ENCODE data around the gene MCMBP.

Gene MCMBP

GRCh38 chr10:119831656-119832055, 41.0 kb downstream of the MCMBP start:
- H3K9me3 Mint-ChIP-seq: no peaks in the 10 kb centered on the region
- no peak overlapping the region for H3K4me3 Mint-ChIP-seq
- H3K36me3 Mint-ChIP-seq (ENCODE audit: low read depth): peaks cover 99% of the 10 kb centered on the region
- H3K27ac Mint-ChIP-seq: no peak overlapping the region
- no peaks in the 10 kb centered on the region for H3K4me1 Mint-ChIP-seq (ENCODE audit: low read depth)
- H3K27me3 Mint-ChIP-seq: no peaks in the 10 kb centered on the region
- intact Hi-C loops (cut with micrococcal nuclease): no loop called here

GRCh38 chr10:119830851-119831250, 41.8 kb downstream of the MCMBP start:
- H3K27ac Mint-ChIP-seq: no peak overlapping the region
- no peaks in the 10 kb centered on the region for H3K27me3 Mint-ChIP-seq
- no peak overlapping the region for H3K4me3 Mint-ChIP-seq
- peaks cover 93% of the 10 kb centered on the region for H3K36me3 Mint-ChIP-seq (ENCODE audit: low read depth)
- intact Hi-C loops (cut with micrococcal nuclease): no loop called here
- no peaks in the 10 kb centered on the region for H3K4me1 Mint-ChIP-seq (ENCODE audit: low read depth)
- H3K9me3 Mint-ChIP-seq: no peaks in the 10 kb centered on the region

GRCh38 chr10:119829429-119829828, 43.2 kb downstream of the MCMBP start:
- Mint-ChIP-seq H3K27ac (no peak overlapping the region), H3K4me3 (no peak overlapping the region), H3K4me1 (ENCODE audit: low read depth) (no peaks in the 10 kb centered on the region), H3K36me3 (ENCODE audit: low read depth) (peaks cover 78% of the 10 kb centered on the region), H3K27me3 (no peaks in the 10 kb centered on the region), H3K9me3 (no peaks in the 10 kb centered on the region)
- intact Hi-C loops (cut with micrococcal nuclease): no loop called here

GRCh38 chr10:119827430-119827829, 45.2 kb downstream of the MCMBP start:
- H3K4me1 Mint-ChIP-seq (ENCODE audit: low read depth): no peaks in the 10 kb centered on the region
- intact Hi-C loops (cut with micrococcal nuclease): no loop called here
- no peaks in the 10 kb centered on the region for H3K9me3 Mint-ChIP-seq
- H3K27ac Mint-ChIP-seq: no peak overlapping the region
- H3K36me3 Mint-ChIP-seq (ENCODE audit: low read depth): peaks cover 68% of the 10 kb centered on the region
- no peak overlapping the region for H3K4me3 Mint-ChIP-seq
- no peaks in the 10 kb centered on the region for H3K27me3 Mint-ChIP-seq

GRCh38 chr10:119826771-119827170, 45.9 kb downstream of the MCMBP start:
- Mint-ChIP-seq H3K27ac (no peak overlapping the region), H3K9me3 (no peaks in the 10 kb centered on the region), H3K27me3 (no peaks in the 10 kb centered on the region), H3K4me3 (no peak overlapping the region), H3K4me1 (ENCODE audit: low read depth) (no peaks in the 10 kb centered on the region), H3K36me3 (ENCODE audit: low read depth) (peaks cover 61% of the 10 kb centered on the region)
- intact Hi-C loops (cut with micrococcal nuclease): no loop called here

- Mint-ChIP-seq H3K36me3 (ENCODE audit: low read depth) (peaks cover 38% of the 10 kb centered on the region), H3K4me1 (ENCODE audit: low read depth) (no peaks in the 10 kb centered on the region), H3K27me3 (no peaks in the 10 kb centered on the region), H3K4me3 (no peak overlapping the region), H3K9me3 (no peaks in the 10 kb centered on the region), H3K27ac (no peak overlapping the region)
- intact Hi-C loops (cut with micrococcal nuclease): no loop called here
These were observed 48.3 kb downstream of the MCMBP start for GRCh38 chr10:119824299-119824698.

- Mint-ChIP-seq H3K27ac (no peak overlapping the region), H3K27me3 (peaks cover 3% of the 10 kb centered on the region), H3K4me1 (ENCODE audit: low read depth) (no peaks in the 10 kb centered on the region), H3K4me3 (no peak overlapping the region), H3K36me3 (ENCODE audit: low read depth) (peaks cover 24% of the 10 kb centered on the region), H3K9me3 (no peaks in the 10 kb centered on the region)
- intact Hi-C loops (cut with micrococcal nuclease): no loop called here
These were observed 51.5 kb downstream of the MCMBP start for GRCh38 chr10:119821182-119821581.

- Mint-ChIP-seq H3K4me1 (ENCODE audit: low read depth) (no peaks in the 10 kb centered on the region), H3K36me3 (ENCODE audit: low read depth) (peaks cover 32% of the 10 kb centered on the region), H3K4me3 (peak overlapping the region; percentile 27), H3K9me3 (no peaks in the 10 kb centered on the region), H3K27me3 (peaks cover 3% of the 10 kb centered on the region), H3K27ac (no peak overlapping the region)
- intact Hi-C loops (cut with micrococcal nuclease): no loop called here
These were observed 53.8 kb downstream of the MCMBP start for GRCh38 chr10:119818889-119819270.

GRCh38 chr10:119817991-119818888, 54.4 kb downstream of the MCMBP start:
- H3K36me3 Mint-ChIP-seq (ENCODE audit: low read depth): peaks cover 28% of the 10 kb centered on the region
- H3K27ac Mint-ChIP-seq: no peak overlapping the region
- H3K9me3 Mint-ChIP-seq: no peaks in the 10 kb centered on the region
- H3K27me3 Mint-ChIP-seq: peaks cover 3% of the 10 kb centered on the region
- peak overlapping the region; percentile 27 for H3K4me3 Mint-ChIP-seq
- H3K4me1 Mint-ChIP-seq (ENCODE audit: low read depth): no peaks in the 10 kb centered on the region
- intact Hi-C loops (cut with micrococcal nuclease): no loop called here

GRCh38 chr10:119815671-119816070, 57.0 kb downstream of the MCMBP start:
- Mint-ChIP-seq H3K4me3 (no peak overlapping the region), H3K27ac (no peak overlapping the region), H3K4me1 (ENCODE audit: low read depth) (no peaks in the 10 kb centered on the region), H3K27me3 (peaks cover 3% of the 10 kb centered on the region), H3K9me3 (no peaks in the 10 kb centered on the region), H3K36me3 (ENCODE audit: low read depth) (peaks cover 33% of the 10 kb centered on the region)
- intact Hi-C loops (cut with micrococcal nuclease): no loop called here

- Mint-ChIP-seq H3K4me1 (ENCODE audit: low read depth) (no peaks in the 10 kb centered on the region), H3K9me3 (no peaks in the 10 kb centered on the region), H3K27me3 (no peaks in the 10 kb centered on the region), H3K4me3 (no peak overlapping the region), H3K27ac (no peak overlapping the region), H3K36me3 (ENCODE audit: low read depth) (peaks cover 19% of the 10 kb centered on the region)
- intact Hi-C loops (cut with micrococcal nuclease): no loop called here
These were observed 60.0 kb downstream of the MCMBP start for GRCh38 chr10:119812684-119813083.

- no peak overlapping the region for H3K4me3 Mint-ChIP-seq
- intact Hi-C loops (cut with micrococcal nuclease): no loop called here
- H3K27ac Mint-ChIP-seq: no peak overlapping the region
- no peaks in the 10 kb centered on the region for H3K9me3 Mint-ChIP-seq
- peaks cover 19% of the 10 kb centered on the region for H3K36me3 Mint-ChIP-seq (ENCODE audit: low read depth)
- H3K4me1 Mint-ChIP-seq (ENCODE audit: low read depth): no peaks in the 10 kb centered on the region
- H3K27me3 Mint-ChIP-seq: no peaks in the 10 kb centered on the region
These were observed 61.5 kb downstream of the MCMBP start for GRCh38 chr10:119811122-119811521.

- H3K4me1 Mint-ChIP-seq (ENCODE audit: low read depth): no peaks in the 10 kb centered on the region
- H3K4me3 Mint-ChIP-seq: no peak overlapping the region
- no peaks in the 10 kb centered on the region for H3K27me3 Mint-ChIP-seq
- H3K27ac Mint-ChIP-seq: no peak overlapping the region
- peaks cover 22% of the 10 kb centered on the region for H3K36me3 Mint-ChIP-seq (ENCODE audit: low read depth)
- H3K9me3 Mint-ChIP-seq: no peaks in the 10 kb centered on the region
- intact Hi-C loops (cut with micrococcal nuclease): loop anchor here (10.0 kb wide), 1 partner anchor 53 kb away; no protein-coding TSS in a partner anchor
These were observed 64.5 kb downstream of the MCMBP start for GRCh38 chr10:119807960-119808697.

GRCh38 chr10:119806334-119807130, 66.1 kb downstream of the MCMBP start:
- Mint-ChIP-seq H3K36me3 (ENCODE audit: low read depth) (peaks cover 17% of the 10 kb centered on the region), H3K27me3 (no peaks in the 10 kb centered on the region), H3K4me3 (no peak overlapping the region), H3K9me3 (no peaks in the 10 kb centered on the region), H3K4me1 (ENCODE audit: low read depth) (no peaks in the 10 kb centered on the region), H3K27ac (no peak overlapping the region)
- intact Hi-C loops (cut with micrococcal nuclease): loop anchor here (10.0 kb wide), 1 partner anchor 52 kb away; no protein-coding TSS in a partner anchor
